Pancreas (tissue), 10 donors: ENCODE data around the gene OR52H1. TPM values are rescaled to one million over a fixed set of nuclear protein-coding genes. Genes with fewer than 3 reads are reported as not detected.
"Not testable (repeated sequence)": the region's sequence is repeated elsewhere in the genome, so short reads cannot be mapped to it uniquely, and the experiment has no call there.

Experiments used
- ATAC-seq, 4 donors: fragments of 200-7000 bp; cut with Tn5 transposase; one replicate each; pipeline versions ENCODE4 v1.8.0 to v1.9.1; 2020; ENCODE audit warnings: mild to moderate bottlenecking in 4 of 4, moderate library complexity in 4 of 4
- DNase-seq, 6 donors: peaks; one replicate each; pipeline ENCODE4 v3.0.0-alpha.2; 2020
- FAIRE-seq: peaks from 2 replicates; lab custom pipeline; 2012; peaks lifted over from hg19 to GRCh38; lab: Jason Lieb, UNC
- H3K27ac ChIP-seq, 4 donors: fragments of 200-600 bp; sonication (generic); 1 replicate in 3 of 4; 2 replicates in 1 of 4; pipeline versions ENCODE4 v1.5.0 to v1.8.0; 2020
- H3K27me3 ChIP-seq, 4 donors: fragments of 200-600 bp; one replicate each; pipeline ENCODE4 v1.8.0; 2021
- H3K36me3 ChIP-seq, 3 donors: fragments of 200-600 bp; sonication (generic) in 1 of 3; one replicate each; pipeline versions ENCODE4 v1.5.0 to v1.8.0; 2020 to 2021
- H3K4me1 ChIP-seq, 3 donors: fragments of 200-600 bp; one replicate each; pipeline ENCODE4 v1.8.0; 2021
- H3K4me3 ChIP-seq, 4 donors: fragments of 200-600 bp; sonication (generic) in 2 of 4; one replicate each; pipeline versions ENCODE4 v1.5.0 to v1.8.0; 2020 to 2021
- H3K9me3 ChIP-seq, 4 donors: fragments of 200-600 bp; one replicate each; pipeline ENCODE4 v1.8.0; 2021
- CTCF ChIP-seq, 4 donors: fragments of 200-600 bp; sonication (generic) in 3 of 4; IDR thresholded peaks; one replicate each; pipeline versions ENCODE4 v1.5.0 to v1.8.0; 2021; ENCODE audit warnings: antibody characterized with exemption in 4 of 4
- WGBS, 2 donors: extraction: QIAGEN DNeasy Blood & Tissue Kit; methylation state at CpG; one replicate each; pipeline ENCODE4 v1.1.7; 2013; 5-methylcytosine and 5-hydroxymethylcytosine counted together
- intact Hi-C, 3 donors: fragments of 100-400 bp; cut with DNase I; formaldehyde crosslinking; loops; one replicate each; pipeline versions ENCODE4 v1.11.1 to v1.14.2; 2022
- polyA plus RNA-seq, 2 donors: library from polyadenylated mRNA; stranded (reverse); fragments of 200-250 nt; gene quantifications; one replicate each; pipeline ENCODE4 v1.2.3, GENCODE V29; 2013
- total RNA-seq, 6 donors: library from RNA; stranded (reverse); fragmentation: NEBNext Ultra II Directional in 4 of 6; extraction: Animal tissue kit (Norgen Biotek cat#: 25700) in 4 of 6; gene quantifications; one replicate each; pipeline versions ENCODE4 v1.2.1 to v1.2.4, GENCODE V29; 2021 to 2023
- donor health status: healthy with polysubstance abuse.
- donor health status: DM: no; HTN: no; CAD: no; lungs with moderate emphysema.
- donor health status: DM: no; HTN: no; CAD: no.
- donor health status: control.
- donor health status: control.
- donor health status: Bipolar disorder and iron deficiency.
- donor health status: DM: yes; HTN: yes; CAD: no.
- donor health status: DM: no; HTN: no; CAD: no.
- donor health status: DM: no; HTN: no; CAD: no.
- donor health status: DM: yes; HTN: yes; CAD: no.

OR52H1 gene
- total and polyA plus RNA-seq, 8 donors, result 0.17 to 0.31 (median 0.25) TPM; not detected in 4

- H3K27ac ChIP-seq, result no peak overlapping the region
- 66 to 70% methylated on average over 3 of the region's 3 CpGs for WGBS, 2 donors
- no peak for TF ChIP-seq CTCF (IDR thresholded peaks at IDR 0.05)
- DNase-seq, result no peak
- H3K27me3 ChIP-seq, result no peaks in the 10 kb centered on the region
- FAIRE-seq, result no peak
- no peak overlapping the region for H3K4me3 ChIP-seq
- ATAC-seq, result no peak
- no peaks in the 10 kb centered on the region for H3K36me3 ChIP-seq
- H3K9me3 ChIP-seq, result no peaks in the 10 kb centered on the region
- intact Hi-C loops, result no loop called here
- no peaks in the 10 kb centered on the region for H3K4me1 ChIP-seq
Measured at GRCh38 chr11:5591613-5592012, 43.3 kb upstream of the OR52H1 start.

GRCh38 chr11:5589906-5590305 lies 41.6 kb upstream of the OR52H1 start:
- H3K36me3 ChIP-seq, H3K4me1 ChIP-seq, H3K27me3 ChIP-seq, H3K4me3 ChIP-seq, ATAC-seq, H3K9me3 ChIP-seq, FAIRE-seq, H3K27ac ChIP-seq, intact Hi-C loops: not testable (repeated sequence)
- DNase-seq, result peak in 1 of 6 donors; percentile 52
- WGBS, 2 donors, result 95 to 96% methylated on average over 29 to 31 of the region's 31 CpGs

GRCh38 chr11:5584458-5584857 lies 36.1 kb upstream of the OR52H1 start:
- H3K9me3 ChIP-seq, DNase-seq, ATAC-seq, intact Hi-C loops, H3K4me3 ChIP-seq, H3K27me3 ChIP-seq, H3K27ac ChIP-seq, H3K4me1 ChIP-seq, FAIRE-seq, H3K36me3 ChIP-seq: not testable (repeated sequence)
- WGBS, 2 donors, result 70 to 90% methylated on average over 5 of the region's 5 CpGs

- no peak overlapping the region for H3K4me3 ChIP-seq
- WGBS, 2 donors, result 76 to 85% methylated on average over 4 of the region's 4 CpGs
- H3K27me3 ChIP-seq, result no peaks in the 10 kb centered on the region
- no peak for TF ChIP-seq CTCF (IDR thresholded peaks at IDR 0.05)
- intact Hi-C loops, result no loop called here
- H3K27ac ChIP-seq, result no peak overlapping the region
- ATAC-seq (no peak), FAIRE-seq (no peak), DNase-seq (no peak)
- H3K4me1 ChIP-seq, result no peaks in the 10 kb centered on the region
- H3K9me3 ChIP-seq, result no peaks in the 10 kb centered on the region
- H3K36me3 ChIP-seq, result no peaks in the 10 kb centered on the region
Measured at GRCh38 chr11:5581014-5581413, 32.7 kb upstream of the OR52H1 start.

GRCh38 chr11:5580577-5580976 lies 32.2 kb upstream of the OR52H1 start, which contains the start of gene OR52B6:
Gene OR52B6 (plus strand): TSS chr11:5580877. CDS start chr11:5580877, 0 bp downstream.
- Histone ChIP-seq H3K27me3 (no peaks in the 10 kb centered on the region), H3K4me3 (no peak within 1 kb of the TSS), H3K9me3 (no peaks in the 10 kb centered on the region), H3K4me1 (no peaks in the 10 kb centered on the region), H3K27ac (no peak within 1 kb of the TSS), H3K36me3 (no peaks in the 10 kb centered on the region)
- 94% methylated on average over 8 of the region's 8 CpGs for WGBS, 2 donors
- TF ChIP-seq CTCF (IDR thresholded peaks at IDR 0.05), result no peak
- FAIRE-seq, result no peak
- no peak for ATAC-seq
- DNase-seq, result no peak
- intact Hi-C loops, result no loop called here

GRCh38 chr11:5577101-5577500 lies 28.8 kb upstream of the OR52H1 start:
- FAIRE-seq (no peak), ATAC-seq (no peak), DNase-seq (no peak)
- Histone ChIP-seq H3K27ac (no peak overlapping the region), H3K9me3 (no peaks in the 10 kb centered on the region), H3K4me3 (no peak overlapping the region), H3K36me3 (no peaks in the 10 kb centered on the region), H3K4me1 (no peaks in the 10 kb centered on the region), H3K27me3 (no peaks in the 10 kb centered on the region)
- no peak for TF ChIP-seq CTCF (IDR thresholded peaks at IDR 0.05)
- intact Hi-C loops, result no loop called here
